Stimulated activated CD4-positive, alpha-beta T cell treated with anti-CD3 and anti-CD28 coated beads, TNF-alpha, amount 100 ng/mL, for 24 hours (primary cell): ENCODE measurements around the gene TRIM38.
"Not testable (repeated sequence)": the region's sequence is repeated elsewhere in the genome, so short reads cannot be mapped to it uniquely, and the experiment has no call there.

ENCODE experiments used
- DNase-seq, 3 experiments: peaks; one replicate each; pipeline ENCODE4 v3.0.0-alpha.2; 2020; ENCODE audit warnings: low read depth in 3 of 3

The TRIM38 gene

DNA sequence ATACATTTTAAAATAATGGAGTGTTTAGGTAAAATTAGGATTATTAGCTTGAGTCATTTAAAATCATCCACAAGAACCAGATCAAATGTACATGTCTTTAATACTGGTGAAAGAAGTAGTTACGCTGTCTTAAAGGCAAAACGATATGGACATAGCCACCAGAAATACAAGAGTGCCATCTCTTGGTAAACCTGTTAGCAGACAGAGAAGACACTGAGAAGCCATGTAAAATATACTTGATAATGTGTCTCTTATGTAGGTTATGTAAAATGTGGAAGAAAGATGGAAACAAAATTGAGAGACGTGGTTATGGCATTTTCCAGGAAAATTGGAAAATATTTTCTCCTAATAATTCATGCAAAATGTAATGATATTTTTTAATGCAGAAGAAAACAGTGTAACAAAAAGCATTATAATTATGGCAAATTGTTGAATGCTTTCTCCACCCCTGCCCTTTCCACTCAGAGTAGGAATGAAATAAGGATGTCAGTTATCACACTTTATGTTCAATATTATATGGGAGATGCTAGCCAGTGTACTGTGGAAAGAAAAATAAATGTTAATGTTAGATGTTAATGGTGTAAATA lies 19.9 kb upstream of the TRIM38 start:
- DNase-seq = no peak

- DNase-seq = no peak
Observed at GRCh38 chr6:25943887-25944286, 18.7 kb upstream of the TRIM38 start.

GRCh38 chr6:25944688-25945574 lies 17.7 kb upstream of the TRIM38 start:
- DNase-seq = no peak

DNA sequence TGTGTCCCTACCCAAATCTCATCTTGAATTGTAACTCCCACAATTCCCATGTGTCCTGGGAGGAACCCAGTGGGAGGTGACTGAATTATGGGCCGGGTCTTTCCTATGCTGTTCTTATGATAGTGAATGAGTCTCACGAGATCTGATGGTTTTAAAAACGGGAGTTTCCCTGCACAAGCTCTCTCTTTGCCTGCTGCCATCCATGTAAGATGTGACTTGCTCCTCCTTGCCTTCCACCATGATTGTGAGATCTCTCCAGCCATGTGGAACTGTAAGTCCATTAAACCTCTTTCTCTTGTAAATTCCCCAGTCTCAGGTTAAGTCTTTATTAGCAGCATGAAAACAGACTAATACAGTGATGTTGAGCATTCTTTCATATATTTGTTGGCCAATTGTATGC lies 16.9 kb upstream of the TRIM38 start:
- not testable (repeated sequence) for DNase-seq

- DNase-seq = no peak
Observed at GRCh38 chr6:25946631-25947030, 16.0 kb upstream of the TRIM38 start.

- not testable (repeated sequence) for DNase-seq
Observed at GRCh38 chr6:25947492-25947891, 15.1 kb upstream of the TRIM38 start.

GRCh38 chr6:25949695-25950094 lies 12.9 kb upstream of the TRIM38 start:
- DNase-seq = no peak

- no peak for DNase-seq
Observed at GRCh38 chr6:25950297-25950696, 12.3 kb upstream of the TRIM38 start.

GRCh38 chr6:25951296-25952032 lies 11.1 kb upstream of the TRIM38 start:
- no peak for DNase-seq

- no peak for DNase-seq
Observed at GRCh38 chr6:25952535-25952934, 10.1 kb upstream of the TRIM38 start.

DNA sequence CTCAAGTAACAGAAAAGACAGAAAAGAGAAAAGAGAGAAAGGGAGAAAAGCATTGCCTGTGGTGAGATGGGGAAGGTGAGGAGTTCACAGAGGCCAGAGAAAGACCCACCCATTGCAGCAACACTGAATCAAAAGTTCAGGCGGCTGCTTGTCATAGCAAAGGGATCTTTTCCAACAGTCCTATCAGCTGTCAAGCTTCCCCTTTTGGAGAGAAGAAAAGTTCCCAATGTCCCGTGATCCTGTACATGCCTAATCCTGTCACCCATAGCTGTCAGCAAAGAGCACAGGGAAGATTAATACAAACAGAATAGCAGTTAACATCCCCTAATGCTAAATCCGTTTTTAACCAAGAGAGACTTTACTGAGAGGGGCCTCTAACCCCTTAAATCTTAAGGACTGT lies 8.9 kb upstream of the TRIM38 start:
- no peak for DNase-seq

- no peak for DNase-seq
Observed at GRCh38 chr6:25954756-25955155, 7.8 kb upstream of the TRIM38 start.

- DNase-seq = no peak
Observed at GRCh38 chr6:25956226-25956625, 6.4 kb upstream of the TRIM38 start.

- no peak for DNase-seq
Observed at GRCh38 chr6:25958700-25959162, 3.9 kb upstream of the TRIM38 start.

DNA sequence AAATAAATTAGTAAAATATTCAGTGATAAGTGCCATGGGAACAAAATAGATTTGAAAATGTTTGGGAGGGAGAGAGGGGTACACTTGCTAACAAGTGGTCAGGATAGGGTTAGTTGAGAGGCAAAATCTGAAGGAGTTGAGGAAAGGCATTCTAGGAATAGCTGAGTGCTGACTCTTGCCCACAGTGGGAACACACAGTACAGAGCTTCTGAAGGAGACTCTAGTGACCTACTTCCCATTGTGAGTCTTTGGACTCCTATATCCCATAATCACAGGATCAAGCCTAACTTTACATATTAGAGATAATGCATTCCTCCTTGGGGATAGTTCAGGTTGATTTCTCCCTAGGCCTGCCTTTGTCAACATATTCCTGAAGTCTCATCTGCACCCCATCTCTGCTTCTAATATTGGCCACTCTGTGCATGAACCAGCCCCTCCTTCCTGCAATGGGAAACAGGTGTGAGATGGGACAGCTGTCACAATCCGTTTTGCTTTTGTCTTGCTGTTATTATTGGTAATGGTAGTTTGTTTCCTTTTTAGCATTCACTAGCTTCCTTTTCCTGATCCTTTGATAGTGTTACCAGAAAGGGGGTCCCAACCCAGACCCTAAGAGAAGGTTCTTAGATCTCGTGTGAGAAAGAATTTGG lies 2.6 kb upstream of the TRIM38 start:
- no peak for DNase-seq

DNA sequence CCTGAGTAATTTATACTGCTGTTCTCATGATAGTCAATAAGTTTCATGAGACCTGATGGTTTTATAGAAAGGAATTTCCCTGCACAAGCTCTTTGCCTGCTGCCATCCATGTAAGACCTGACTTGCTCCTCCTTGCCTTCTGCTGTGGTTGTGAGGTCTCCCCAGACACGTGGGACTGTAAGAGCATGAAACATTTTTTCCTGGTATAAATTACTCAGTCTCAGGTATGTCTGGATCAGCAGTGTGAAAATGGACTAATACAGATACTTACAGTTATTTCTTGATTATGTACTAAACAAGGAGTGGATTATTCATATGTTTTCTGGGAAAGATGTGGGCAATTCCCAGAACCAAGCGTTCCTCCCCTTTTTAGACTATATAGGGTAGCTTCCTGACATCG lies 1.9 kb upstream of the TRIM38 start:
- peak in 2 of 3 experiments; percentile 43 to 44 for DNase-seq

GRCh38 chr6:25961619-25962148 lies 918 bp upstream of the TRIM38 start:
- no peak for DNase-seq

DNA sequence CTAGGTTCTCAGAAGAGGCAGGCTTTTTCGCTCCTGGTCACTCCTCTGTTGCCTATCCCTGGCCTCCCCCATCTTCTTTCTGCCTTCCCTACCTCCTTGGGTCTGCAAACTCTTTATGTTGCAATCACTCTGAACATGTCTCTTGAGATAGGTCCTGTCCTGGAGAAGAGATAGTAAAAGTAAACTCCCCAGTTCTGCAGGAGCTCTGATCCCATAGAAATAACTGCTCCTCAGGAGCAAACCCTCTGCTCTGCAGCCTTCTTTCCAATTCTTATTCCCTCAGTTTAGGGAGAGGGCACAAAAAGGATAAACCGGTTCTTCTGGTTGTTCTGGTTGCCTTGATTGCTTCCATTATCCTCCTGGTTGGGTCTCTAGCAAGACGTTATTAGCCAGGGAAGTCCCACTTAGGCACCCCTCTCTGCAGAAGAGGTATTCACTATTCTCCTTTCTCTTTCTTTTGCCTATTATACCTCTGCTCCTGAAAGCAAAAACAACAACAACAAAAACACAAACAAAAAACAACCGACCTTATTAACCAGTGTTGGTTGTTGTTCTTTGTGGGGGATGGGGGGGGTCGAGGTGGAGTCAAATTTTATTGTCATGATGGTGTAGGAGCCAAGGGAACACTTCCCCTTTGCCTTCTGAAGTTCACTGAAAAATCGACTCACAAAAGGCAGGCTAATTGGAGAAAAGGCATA lies 973 bp downstream of the TRIM38 start:
- DNase-seq = no peak

DNA sequence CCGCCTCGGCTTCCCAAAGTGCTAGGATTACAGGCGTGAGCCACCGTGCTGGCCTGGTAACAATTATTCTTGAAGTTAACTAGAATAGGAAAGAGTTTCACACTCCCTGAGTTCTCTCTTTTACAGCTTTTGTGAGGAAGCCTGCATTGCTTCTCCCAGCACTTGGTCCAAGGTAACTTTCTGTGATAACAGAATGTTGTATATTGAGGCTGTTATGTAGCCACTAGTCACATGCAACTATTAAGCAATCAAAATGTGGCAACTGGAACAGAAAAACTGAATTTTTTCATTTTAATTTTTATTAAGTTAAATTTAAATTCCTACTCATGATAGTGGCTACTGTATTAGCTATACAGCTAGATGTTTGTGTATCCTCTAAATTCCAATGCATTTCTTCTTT lies 2.5 kb downstream of the TRIM38 start:
- no peak for DNase-seq

- DNase-seq = no peak
Observed at GRCh38 chr6:25966711-25967110, 4.1 kb downstream of the TRIM38 start.

DNA sequence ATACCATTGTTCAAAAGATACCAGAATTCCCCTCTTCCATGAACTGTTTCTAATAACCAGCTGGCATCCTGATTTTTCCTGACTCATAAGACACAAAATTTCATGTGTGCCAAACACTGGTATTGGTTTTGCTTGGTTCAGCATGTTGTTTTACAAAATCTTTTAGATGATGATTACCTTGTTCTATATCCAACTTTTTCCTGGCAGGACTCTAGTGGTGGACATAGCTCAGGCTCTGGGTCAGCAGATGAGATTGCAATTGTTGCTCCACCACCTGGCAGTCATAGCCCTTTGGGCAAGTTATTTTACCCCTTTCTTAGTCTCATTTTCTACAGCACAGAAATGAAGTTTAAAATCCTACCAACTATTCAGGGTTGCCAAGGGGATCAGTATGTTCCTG lies 6.2 kb downstream of the TRIM38 start:
- DNase-seq = no peak
